Central memory CD8-positive, alpha-beta T cell (primary cell): Measurements from ENCODE around the gene FYB1.

Source experiments
- ATAC-seq: fragments of 150-1000 bp; cut with Tn5 transposase; replicated peaks from 2 replicates; pipeline ENCODE4 v1.10.0; 2022; ENCODE audit warnings: mild to moderate bottlenecking, moderate FRiP score, moderate number of reproducible peaks; ENCODE audit not compliant: poor library complexity, severe bottlenecking; ENCODE audit errors: extremely low read depth
- DNase-seq, 2 donors: peaks; one replicate each; pipeline ENCODE4 v3.0.0; 2021; ENCODE audit warnings: low spot score in 2 of 2
- H3K27ac Mint-ChIP-seq: one replicate; pipeline ENCODE4 v1.8.0; 2022; ENCODE audit warnings: low read depth, mild to moderate bottlenecking, moderate library complexity, mixed read lengths
- H3K27me3 Mint-ChIP-seq: one replicate; pipeline ENCODE4 v1.8.0; 2022; ENCODE audit warnings: mixed read lengths
- H3K36me3 Mint-ChIP-seq: one replicate; pipeline ENCODE4 v1.8.0; 2022; ENCODE audit warnings: mild to moderate bottlenecking, moderate library complexity, mixed read lengths; ENCODE audit not compliant: insufficient read depth
- H3K4me1 Mint-ChIP-seq: one replicate; pipeline ENCODE4 v1.8.0; 2022; ENCODE audit warnings: mixed read lengths
- H3K4me3 Mint-ChIP-seq: one replicate; pipeline ENCODE4 v1.8.0; 2022; ENCODE audit warnings: mild to moderate bottlenecking, moderate library complexity, mixed read lengths
- H3K9me3 Mint-ChIP-seq: one replicate; pipeline ENCODE4 v1.8.0; 2022; ENCODE audit warnings: mixed read lengths

Gene FYB1

GRCh38 chr5:39157701-39158100, 61.7 kb downstream of the FYB1 start:
- H3K36me3 Mint-ChIP-seq, result peaks cover 31% of the 10 kb centered on the region
- no peak for ATAC-seq
- H3K4me1 Mint-ChIP-seq, result peaks cover 78% of the 10 kb centered on the region
- DNase-seq, result no peak
- peak overlapping the region; percentile 28 for H3K4me3 Mint-ChIP-seq
- no peaks in the 10 kb centered on the region for H3K27me3 Mint-ChIP-seq
- peak overlapping the region; percentile 52 for H3K27ac Mint-ChIP-seq
- no peaks in the 10 kb centered on the region for H3K9me3 Mint-ChIP-seq

DNA sequence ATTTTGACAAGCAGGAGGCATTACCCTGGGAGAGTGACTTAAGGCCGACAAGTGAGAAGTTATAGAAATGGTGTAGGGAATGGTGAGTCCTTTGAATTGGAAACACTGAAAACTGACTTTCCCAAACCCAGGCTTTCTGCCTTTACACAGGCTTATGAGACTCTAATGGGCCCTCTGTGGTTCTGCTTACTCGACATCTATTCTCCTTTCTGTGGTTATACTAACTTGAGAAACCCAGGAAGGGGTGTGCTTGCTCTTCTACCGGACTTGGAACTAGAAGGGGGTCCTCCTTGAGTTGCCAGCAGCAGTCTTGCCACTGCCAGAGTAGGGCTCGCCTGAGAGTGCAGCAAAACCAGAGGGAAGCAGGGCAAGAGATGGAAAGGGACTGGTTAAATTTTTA, 63.3 kb downstream of the FYB1 start:
- Mint-ChIP-seq H3K36me3 (peaks cover 45% of the 10 kb centered on the region), H3K27ac (peak overlapping the region; percentile 64), H3K4me3 (no peak overlapping the region), H3K27me3 (no peaks in the 10 kb centered on the region), H3K9me3 (no peaks in the 10 kb centered on the region), H3K4me1 (peaks cover 80% of the 10 kb centered on the region)
- ATAC-seq, result no peak
- no peak for DNase-seq

DNA sequence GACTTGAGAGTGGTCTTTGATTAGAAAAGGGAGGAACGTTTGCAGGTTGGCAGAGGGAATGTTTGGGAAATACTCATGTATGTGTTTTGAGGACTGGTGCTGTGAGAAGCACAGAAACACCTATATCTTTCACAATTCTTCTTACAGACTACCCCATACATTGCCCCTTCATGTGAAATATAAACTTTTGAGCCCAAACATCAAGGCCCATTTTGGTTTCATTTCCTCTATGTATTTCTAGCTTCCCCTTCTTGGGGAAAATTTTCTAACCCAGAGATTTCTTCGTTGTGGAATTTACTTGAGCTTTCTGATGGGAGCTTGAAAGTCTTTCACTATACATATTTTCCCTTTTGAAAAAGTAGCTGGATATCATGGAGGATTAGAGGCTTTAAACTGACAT, 67.6 kb downstream of the FYB1 start:
- peaks cover 55% of the 10 kb centered on the region for H3K36me3 Mint-ChIP-seq

DNA sequence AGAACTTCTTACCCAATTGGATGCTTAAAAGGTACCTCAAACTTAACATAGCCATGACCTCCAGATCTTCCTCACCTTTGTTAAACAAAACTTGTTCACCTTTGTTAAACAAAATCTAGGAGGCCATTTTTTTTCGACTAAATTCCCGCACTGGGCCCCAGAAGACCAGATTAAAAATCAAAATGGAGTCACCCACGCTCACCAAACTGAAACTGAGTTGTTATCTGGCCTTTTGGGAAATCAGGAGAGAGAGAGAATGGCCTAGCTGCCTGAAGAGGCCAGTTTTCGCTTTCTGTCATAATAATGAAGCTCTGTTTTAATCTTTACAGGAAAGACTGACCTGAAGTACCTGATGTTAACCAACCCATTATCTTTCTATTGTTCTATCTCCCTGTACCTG, 69.4 kb downstream of the FYB1 start:
- Mint-ChIP-seq H3K9me3 (no peaks in the 10 kb centered on the region), H3K4me3 (peak overlapping the region; percentile 17), H3K36me3 (peaks cover 57% of the 10 kb centered on the region), H3K4me1 (peaks cover 62% of the 10 kb centered on the region), H3K27ac (peak overlapping the region; percentile 87), H3K27me3 (no peaks in the 10 kb centered on the region)
- ATAC-seq (no peak), DNase-seq (no peak)

More for the DNA sequence above, 67.6 kb downstream of the FYB1 start:
- DNase-seq, result no peak
- Mint-ChIP-seq H3K4me3 (no peak overlapping the region), H3K27ac (peak overlapping the region; percentile 87), H3K27me3 (no peaks in the 10 kb centered on the region), H3K4me1 (peaks cover 66% of the 10 kb centered on the region), H3K9me3 (no peaks in the 10 kb centered on the region)
- no peak for ATAC-seq

DNA sequence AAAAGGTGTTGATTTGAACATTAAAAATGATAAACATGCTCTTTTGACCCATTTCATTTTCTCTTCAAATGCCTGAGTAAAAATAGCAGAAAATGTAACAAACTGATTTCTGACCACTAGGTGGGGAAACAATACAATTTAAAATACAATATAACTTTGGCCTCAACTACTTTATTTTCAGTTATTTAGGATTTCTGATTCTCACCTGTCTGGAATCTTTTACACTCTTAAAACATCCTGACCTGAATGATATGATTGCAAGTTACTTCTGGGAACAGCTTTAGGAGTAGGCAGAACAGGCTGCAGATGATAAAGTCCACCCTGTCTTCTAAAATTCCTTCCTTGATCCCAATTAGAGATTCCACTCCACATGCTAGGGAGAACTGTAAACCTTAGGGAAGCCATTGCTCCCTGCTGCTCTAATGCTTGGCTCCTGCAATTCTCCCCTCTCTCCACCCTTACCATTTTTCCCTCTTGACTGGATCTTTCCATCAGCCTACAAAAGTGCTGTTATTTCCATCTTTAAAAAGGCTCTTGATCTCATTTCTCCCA, 70.3 kb downstream of the FYB1 start:
- no peak for ATAC-seq
- Mint-ChIP-seq H3K36me3 (peaks cover 57% of the 10 kb centered on the region), H3K4me1 (peaks cover 61% of the 10 kb centered on the region)

DNA sequence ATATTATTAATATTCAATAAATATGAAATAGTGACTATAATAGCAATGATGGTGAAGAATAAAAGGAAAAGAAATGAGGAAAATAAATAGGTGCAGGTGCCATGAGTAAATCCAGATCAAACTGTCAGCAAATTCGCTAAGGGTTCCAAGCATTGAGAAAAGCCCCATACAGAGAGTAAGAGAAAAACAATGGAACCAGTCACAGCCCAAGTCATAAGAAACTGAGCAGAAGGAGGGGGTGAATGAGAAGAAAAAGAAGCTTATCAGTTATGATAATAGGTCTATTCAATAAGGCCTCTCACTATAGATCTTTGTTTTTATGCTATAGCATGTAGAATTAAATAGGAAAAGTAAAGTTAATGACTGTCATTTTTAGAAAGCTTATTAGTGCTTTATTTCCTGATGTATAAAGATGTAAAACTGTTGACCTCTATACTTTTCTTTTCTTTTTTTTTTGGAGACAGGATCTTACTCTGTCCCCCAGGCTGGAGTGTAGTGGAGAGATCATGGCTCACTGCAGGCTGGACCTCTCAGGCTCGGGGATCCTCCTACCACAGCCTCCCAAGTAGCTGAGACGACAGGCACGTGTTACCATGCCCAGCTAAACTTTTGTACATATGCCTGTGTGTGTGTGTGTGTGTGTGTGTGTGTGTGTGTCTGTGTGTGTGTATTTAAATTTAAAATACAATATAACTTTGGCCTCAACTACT, 72.4 kb downstream of the FYB1 start:
- DNase-seq, result no peak
- H3K36me3 Mint-ChIP-seq, result peaks cover 39% of the 10 kb centered on the region
- no peaks in the 10 kb centered on the region for H3K9me3 Mint-ChIP-seq
- no peak overlapping the region for H3K27ac Mint-ChIP-seq
- no peak overlapping the region for H3K4me3 Mint-ChIP-seq
- peaks cover 45% of the 10 kb centered on the region for H3K4me1 Mint-ChIP-seq
- no peaks in the 10 kb centered on the region for H3K27me3 Mint-ChIP-seq
- no peak for ATAC-seq

More for the DNA sequence above, 70.3 kb downstream of the FYB1 start:
- H3K27ac Mint-ChIP-seq, result peak overlapping the region; percentile 87
- H3K4me3 Mint-ChIP-seq, result peak overlapping the region; percentile 17
- no peaks in the 10 kb centered on the region for H3K27me3 Mint-ChIP-seq
- DNase-seq, result no peak
- H3K9me3 Mint-ChIP-seq, result no peaks in the 10 kb centered on the region

GRCh38 chr5:39143151-39143860, 76.1 kb downstream of the FYB1 start:
- no peak overlapping the region for H3K4me3 Mint-ChIP-seq
- H3K4me1 Mint-ChIP-seq, result peaks cover 30% of the 10 kb centered on the region
- ATAC-seq (no peak), DNase-seq (no peak)
- no peaks in the 10 kb centered on the region for H3K27me3 Mint-ChIP-seq
- no peak overlapping the region for H3K27ac Mint-ChIP-seq
- H3K9me3 Mint-ChIP-seq, result no peaks in the 10 kb centered on the region
- H3K36me3 Mint-ChIP-seq, result peaks cover 33% of the 10 kb centered on the region

GRCh38 chr5:39140558-39141168, 78.7 kb downstream of the FYB1 start:
- ATAC-seq (no peak), DNase-seq (no peak)
- no peaks in the 10 kb centered on the region for H3K27me3 Mint-ChIP-seq
- H3K27ac Mint-ChIP-seq, result peak overlapping the region; percentile 30
- H3K36me3 Mint-ChIP-seq, result peaks cover 40% of the 10 kb centered on the region
- peaks cover 19% of the 10 kb centered on the region for H3K4me1 Mint-ChIP-seq
- H3K4me3 Mint-ChIP-seq, result no peak overlapping the region
- no peaks in the 10 kb centered on the region for H3K9me3 Mint-ChIP-seq

GRCh38 chr5:39138892-39139291, 80.5 kb downstream of the FYB1 start:
- H3K27ac Mint-ChIP-seq, result no peak overlapping the region
- no peaks in the 10 kb centered on the region for H3K9me3 Mint-ChIP-seq
- DNase-seq (no peak), ATAC-seq (no peak)
- peaks cover 49% of the 10 kb centered on the region for H3K36me3 Mint-ChIP-seq
- peaks cover 13% of the 10 kb centered on the region for H3K4me1 Mint-ChIP-seq
- H3K4me3 Mint-ChIP-seq, result no peak overlapping the region
- H3K27me3 Mint-ChIP-seq, result no peaks in the 10 kb centered on the region

DNA sequence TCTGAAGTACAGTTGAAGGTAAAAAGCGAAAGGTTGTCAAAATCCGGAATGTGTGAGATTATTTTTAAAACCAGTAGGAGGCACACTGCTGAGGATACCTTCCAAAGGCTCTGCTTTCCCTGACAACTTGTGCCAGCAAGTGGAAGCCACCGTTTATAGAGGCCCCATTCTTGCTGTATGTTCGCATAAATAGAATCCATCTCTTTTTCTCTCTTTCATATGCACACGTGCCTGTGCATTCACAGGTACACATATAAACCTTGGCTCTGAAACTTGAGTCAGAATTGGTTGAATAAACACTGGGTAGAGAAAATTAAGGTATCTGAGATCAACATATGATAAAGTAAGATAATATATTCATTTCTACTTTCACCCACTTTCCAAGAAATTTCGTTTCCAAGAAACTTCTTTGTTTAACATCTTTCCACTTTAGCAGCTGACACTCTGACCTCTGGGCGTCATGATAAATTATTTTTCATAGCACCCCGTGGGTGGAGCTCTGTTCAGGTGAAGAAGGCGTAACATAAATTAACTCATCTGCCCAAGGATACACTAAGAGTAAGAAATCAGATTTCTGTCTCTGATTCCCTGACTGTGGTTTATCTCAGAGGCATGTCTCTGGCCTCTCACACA, 81.4 kb downstream of the FYB1 start:
- H3K36me3 Mint-ChIP-seq, result peaks cover 56% of the 10 kb centered on the region
- no peaks in the 10 kb centered on the region for H3K9me3 Mint-ChIP-seq
- no peak for DNase-seq
- no peak for ATAC-seq
- peak overlapping the region; percentile 64 for H3K27ac Mint-ChIP-seq
- H3K27me3 Mint-ChIP-seq, result no peaks in the 10 kb centered on the region
- H3K4me1 Mint-ChIP-seq, result peaks cover 19% of the 10 kb centered on the region
- H3K4me3 Mint-ChIP-seq, result no peak overlapping the region

DNA sequence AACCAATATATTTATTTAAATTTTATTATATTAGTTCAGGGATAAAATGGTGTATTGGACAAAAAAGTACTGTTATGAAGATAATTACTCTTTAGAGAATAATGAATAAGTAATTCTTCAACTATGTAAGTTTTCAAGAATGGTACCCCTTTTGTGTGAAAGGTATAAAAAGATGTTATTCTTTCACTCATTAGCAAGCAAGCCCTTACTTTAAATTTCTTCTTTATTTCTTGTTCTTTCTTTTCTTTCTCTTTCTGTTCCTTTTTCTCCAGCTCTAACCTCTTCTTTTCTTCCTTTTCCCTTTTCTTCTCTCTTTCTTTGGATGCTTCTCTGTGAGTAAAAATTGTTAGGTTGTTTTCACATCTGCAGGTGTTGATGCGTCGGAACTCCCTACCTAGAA, 82.0 kb downstream of the FYB1 start:
- H3K4me3 Mint-ChIP-seq, result no peak overlapping the region
- ATAC-seq, result no peak
- no peaks in the 10 kb centered on the region for H3K9me3 Mint-ChIP-seq
- peaks cover 61% of the 10 kb centered on the region for H3K36me3 Mint-ChIP-seq
- peaks cover 19% of the 10 kb centered on the region for H3K4me1 Mint-ChIP-seq
- peak overlapping the region; percentile 64 for H3K27ac Mint-ChIP-seq
- no peaks in the 10 kb centered on the region for H3K27me3 Mint-ChIP-seq
- no peak for DNase-seq

GRCh38 chr5:39132792-39133191, 86.6 kb downstream of the FYB1 start:
- no peak for DNase-seq
- no peaks in the 10 kb centered on the region for H3K27me3 Mint-ChIP-seq
- no peak overlapping the region for H3K4me3 Mint-ChIP-seq
- no peaks in the 10 kb centered on the region for H3K9me3 Mint-ChIP-seq
- peaks cover 83% of the 10 kb centered on the region for H3K36me3 Mint-ChIP-seq
- H3K4me1 Mint-ChIP-seq, result peaks cover 34% of the 10 kb centered on the region
- H3K27ac Mint-ChIP-seq, result peak overlapping the region; percentile 14
- ATAC-seq, result no peak
